IPS DF 4.7 (cell line): Measurements from ENCODE around the gene BMAL1.
A peak's percentile ranks its signal among the peaks of the same experiment; 100 is the strongest.

Source experiments
- DNase-seq: peaks from one replicate; pipeline ENCODE4 v3.0.0-alpha.2; 2013; ENCODE audit warnings: low spot score; ENCODE audit errors: extremely low read depth

Gene BMAL1

DNA sequence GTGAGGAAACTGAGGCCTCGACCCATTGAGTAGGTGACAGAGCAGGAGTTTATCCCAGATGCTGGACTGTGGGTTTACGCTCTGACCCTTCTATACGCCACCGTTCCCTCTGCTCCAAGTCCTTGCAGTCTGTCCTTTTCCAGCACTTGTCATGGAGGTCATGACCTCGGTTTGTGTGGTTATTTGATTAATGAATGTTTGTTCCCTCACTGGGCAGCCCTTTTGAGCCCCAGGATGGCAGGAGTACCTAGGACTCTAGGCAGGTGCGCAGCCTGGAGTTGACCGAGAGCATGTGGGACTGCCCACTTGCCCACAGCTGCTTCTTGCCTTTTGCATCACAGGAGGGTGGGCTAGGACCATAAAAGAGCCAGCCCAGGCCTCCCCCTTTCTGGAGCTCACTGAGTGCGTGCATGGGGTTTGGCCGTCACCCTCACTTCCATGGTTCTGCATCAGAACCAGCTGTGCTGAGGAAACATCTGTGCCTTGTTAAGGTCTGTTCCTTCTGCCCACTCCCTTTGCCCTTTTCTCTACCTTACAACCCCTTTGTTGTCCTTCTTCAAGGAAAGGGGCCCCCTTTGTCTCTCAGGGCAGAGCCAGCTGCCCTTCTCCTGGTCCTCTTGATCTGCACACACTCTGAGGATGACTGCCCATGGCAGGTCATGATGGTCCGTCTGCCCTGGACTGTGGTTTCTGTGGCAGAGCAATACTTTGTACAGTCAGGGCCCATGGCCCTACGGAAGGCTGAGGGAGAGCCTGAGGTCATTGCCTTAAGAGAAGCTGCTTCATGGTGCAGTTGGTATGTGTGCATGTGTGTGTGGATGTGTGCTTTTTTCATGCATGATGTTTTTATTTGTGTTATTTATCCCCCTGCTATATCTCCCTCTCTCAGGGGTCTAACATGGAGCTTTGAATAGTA, 38.2 kb downstream of the BMAL1 start:
- no peak for DNase-seq

- no peak for DNase-seq
Observed at GRCh38 chr11:13316528-13316961, 39.0 kb downstream of the BMAL1 start.

DNA sequence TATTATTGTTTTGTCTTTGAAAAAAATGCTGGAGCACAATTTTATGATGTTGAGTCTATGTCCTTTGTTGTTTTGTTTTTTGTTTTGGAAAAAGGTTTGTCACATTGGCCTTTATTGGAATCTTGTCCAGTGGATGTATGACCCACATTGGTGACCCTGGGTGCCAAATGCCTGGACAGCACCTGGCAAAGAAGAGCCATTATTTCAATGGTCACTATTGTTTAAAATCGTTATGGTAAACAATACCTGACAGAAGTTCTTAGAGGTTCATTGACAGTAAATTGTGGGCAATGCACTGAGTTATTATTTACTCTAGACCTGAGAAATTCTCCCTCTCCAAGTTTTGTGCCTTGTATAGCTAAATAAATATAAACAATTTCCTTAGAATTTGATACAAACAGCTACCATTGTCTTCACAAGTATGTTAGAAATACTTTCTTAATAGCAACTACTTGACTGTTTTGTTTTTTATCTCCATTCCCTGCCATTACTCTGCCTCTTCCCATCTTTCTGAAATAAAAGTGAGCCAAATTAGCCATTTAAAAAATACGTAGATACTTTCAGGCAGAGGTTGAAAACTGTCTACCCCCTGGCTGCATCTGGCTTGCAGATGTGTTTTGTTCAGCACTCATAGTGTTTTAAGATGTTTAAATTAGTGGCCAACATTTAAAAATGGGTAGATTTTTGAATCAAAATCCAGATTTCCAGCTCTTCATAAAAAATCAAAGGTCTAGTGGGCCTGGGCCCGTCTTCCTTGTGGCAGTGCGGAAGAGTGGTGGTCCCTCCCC, 39.9 kb downstream of the BMAL1 start:
- no peak for DNase-seq

DNA sequence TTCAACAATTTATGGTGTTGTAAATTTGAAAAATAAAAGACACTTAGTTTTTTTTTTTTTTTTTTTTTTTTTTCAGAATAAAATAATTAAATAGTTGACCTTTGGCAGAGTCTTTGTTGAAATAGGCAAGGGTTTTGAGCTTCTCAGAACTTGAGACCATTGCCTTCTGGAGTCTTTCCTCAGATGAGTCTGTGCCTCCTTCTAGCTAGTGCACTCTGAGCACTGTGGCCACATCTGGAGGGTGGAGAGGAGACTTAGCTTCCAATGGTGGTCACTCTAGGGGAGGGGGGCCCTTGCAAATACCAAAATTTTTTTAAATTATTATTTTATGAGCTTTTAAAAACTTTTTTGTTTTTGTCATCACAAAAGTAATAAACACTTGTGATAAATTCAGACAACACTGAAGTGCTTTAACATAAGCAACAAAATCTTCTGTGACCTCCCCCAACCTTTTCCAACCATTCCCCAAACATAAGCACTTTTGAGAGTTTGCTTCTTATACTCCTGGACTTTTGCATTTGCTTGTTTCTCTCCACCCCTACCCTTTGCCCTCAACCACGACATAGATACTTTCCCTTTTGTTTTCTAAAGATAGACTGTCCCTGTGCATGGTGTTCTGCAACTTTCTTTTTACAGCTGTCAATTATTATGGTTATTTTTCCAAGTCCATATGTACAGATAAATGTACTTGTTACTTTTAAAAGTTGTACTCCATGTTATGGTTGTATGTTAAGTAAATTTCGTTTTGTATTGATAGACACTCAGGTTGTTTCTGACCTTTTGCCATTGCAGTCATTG, 41.1 kb downstream of the BMAL1 start:
- DNase-seq: no peak

DNA sequence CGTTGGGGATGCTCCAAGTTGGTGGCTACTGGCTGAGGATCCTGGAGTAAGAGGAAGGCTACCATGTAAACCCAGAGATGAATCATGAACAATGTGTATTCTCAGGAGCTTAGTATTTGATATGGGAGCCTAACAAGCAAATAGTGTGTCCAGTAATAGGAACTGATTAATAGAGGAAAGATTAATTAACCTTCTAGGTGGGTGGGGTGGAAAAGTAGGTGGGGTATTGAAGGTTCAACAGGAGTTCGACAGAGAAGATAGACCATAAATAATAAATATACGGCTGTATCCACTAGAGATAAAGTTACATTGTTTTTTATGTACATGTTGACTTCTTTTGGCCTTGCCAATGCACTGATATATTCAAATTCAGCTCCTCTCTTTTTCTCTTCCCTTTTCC, 43.1 kb downstream of the BMAL1 start:
- DNase-seq: no peak

GRCh38 chr11:13321431-13321830, 43.8 kb downstream of the BMAL1 start:
- DNase-seq: no peak

DNA sequence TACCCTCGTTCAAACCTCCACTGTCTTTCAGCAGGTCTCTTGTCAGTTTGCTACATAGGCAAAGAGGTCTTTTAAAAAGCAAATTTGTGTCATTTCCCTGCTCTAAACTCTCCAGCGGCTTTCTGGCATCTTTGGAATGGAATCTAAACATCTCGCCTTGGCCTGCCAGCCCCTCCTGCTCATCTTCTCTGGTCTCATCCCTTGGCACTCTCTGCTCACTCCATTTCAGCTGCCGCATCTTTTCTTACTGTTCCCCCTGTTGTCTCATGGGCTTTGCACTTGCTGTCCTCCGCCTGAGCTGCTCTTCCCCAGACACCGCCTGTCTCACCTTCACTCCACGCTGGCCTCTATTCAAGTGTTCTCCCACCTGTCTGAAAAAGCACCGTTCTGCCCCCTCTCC, 46.6 kb downstream of the BMAL1 start:
- no peak for DNase-seq

- no peak for DNase-seq
Observed at GRCh38 chr11:13324709-13325108, 47.1 kb downstream of the BMAL1 start.

DNA sequence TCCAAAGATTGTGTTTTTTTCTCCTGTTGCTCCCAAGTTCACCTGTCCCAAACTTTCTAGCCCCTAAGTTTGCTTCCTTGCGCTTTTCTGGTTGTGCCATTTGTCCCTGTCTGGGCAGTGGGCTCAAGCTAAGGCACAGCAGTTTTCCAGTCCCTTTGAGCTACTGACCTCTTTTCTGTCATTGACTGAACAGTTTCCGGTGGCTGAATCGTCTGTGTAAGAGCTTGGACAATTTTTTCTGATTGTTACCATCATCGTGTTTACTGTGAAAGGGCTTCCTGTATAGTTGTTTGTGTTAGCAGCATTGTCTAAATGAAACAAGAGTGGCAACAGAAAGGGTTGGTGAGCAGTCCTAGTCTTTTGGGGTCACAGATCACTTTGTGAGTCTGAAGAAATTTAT, 49.8 kb downstream of the BMAL1 start:
- DNase-seq: no peak

DNA sequence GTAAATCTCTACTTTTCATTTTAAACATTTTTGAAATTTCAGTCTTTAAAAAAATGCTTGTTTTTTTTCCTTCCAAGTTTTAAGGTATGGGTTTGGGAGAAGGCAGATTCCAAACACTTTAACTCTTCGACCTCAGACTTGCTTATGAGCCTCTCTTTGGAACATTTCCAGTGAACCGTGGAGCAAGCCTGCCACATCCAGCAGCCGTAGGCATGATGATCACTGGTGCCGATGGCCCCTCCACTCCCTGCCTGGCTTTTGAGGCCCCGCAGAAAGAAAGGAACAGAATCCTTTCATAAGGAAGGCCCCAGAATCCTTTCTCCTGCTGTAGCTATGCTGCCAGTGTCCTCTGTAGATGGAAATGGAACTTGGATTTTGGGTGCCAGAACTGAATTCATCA, 50.7 kb downstream of the BMAL1 start:
- DNase-seq: no peak

DNA sequence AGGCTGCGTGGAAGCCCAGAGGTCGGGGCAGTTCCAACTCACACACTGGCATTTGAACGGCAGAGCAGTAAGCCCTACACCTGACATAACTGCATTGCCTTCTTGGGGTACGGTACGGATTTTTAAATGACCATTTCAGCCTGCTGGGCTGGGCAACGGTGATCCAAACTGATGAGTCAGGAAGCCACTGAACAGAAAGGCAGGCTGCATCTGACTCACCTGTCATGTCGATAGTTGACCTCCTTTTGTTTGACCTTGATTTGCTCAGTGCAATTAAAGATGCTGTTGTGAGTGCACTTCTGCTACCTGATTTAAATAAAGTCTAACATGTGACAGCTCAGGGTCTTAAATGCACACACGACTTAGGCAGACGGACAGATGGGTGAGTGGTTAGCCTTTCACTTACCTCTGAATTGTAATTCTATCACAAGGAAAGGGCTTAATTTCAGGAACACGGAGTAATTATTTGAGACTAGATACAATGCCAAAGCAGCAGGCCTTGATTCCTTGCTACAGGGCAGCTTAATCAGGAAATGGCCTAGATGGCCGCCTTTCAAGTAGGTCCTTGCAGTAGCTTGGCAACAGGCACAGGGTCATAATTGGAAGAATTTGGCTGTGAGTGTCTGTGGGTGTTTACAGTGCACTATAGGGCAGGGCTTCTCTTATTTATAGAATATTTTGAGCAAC, 52.2 kb downstream of the BMAL1 start:
- no peak for DNase-seq

- no peak for DNase-seq
Observed at GRCh38 chr11:13332124-13332523, 54.5 kb downstream of the BMAL1 start.

DNA sequence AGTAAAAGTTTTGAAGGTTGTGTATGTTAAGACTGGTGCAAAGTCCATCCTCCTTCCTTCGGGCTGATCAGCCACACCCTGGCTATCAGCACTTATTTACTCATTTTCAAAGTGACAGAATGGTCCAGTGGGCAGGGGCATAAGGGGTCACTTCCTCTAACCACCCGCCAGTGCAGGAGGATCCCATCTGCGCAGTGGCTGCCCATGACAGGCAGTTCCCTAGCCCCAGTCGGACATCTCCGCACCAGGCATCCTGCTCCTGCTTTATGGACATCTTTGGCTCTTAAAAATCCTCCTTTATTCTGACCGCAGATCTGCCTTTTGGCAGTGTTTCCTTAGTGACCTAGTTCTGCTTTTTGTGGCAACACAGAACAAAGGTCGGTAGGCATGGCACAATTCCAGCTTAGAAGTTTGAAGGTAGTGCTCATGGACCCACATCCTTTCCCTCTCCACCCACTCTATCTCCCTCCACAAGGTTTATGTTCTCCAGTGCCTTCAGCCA, 55.9 kb downstream of the BMAL1 start:
- DNase-seq: no peak

DNA sequence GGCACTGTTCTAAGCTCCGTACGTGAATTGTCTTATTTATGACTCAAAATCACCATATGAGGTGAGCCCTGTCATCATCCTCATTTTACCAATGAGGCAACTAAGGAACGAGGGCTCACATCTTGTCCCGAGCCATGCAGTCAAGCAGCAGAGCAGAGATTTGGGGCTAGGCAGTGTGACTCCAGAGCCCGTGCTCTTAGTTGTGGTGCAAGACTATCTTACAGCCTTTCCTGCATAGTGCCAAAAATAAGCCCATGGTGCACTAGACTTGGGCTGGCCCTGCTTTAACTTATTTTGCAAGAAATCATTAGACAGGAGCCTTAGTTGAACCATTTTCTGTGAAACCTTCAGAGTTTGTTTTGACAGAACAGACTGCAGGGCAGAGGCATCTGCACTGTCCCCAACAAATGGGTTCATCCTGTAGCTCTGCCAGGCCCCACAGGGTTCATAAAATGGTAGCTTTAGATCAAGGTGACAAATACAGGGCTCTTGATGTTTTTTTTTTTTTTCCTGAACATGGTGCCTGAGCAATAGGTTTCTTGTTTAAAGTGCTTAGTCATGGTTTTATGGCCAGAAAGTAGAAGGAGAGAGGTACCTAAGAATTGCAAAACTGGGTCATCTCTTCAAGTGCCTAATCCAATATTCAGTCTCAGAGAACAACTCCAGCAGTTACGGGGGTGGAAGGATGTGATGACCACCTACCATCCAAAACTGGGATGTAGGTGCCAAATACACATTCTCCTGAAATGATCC, 56.6 kb downstream of the BMAL1 start:
- DNase-seq: no peak

DNA sequence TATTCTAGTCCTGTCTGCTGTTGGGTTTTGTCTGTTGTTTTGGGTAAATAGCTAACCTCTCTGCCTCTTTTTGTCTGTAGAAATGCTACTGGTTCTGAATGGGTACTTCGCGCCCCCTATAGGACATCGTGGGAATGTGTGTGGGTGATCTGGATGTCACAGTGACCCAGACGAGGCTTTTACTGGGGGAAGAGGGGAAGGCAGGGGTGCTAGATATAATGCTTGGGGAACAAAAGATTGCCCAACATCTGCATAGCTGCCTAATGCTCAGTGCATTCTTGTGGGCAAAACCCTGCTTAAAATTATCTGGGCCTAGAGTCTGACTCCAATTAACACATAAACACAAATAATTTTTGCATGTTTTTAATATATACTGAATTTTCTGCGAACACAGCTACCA, 57.7 kb downstream of the BMAL1 start:
- DNase-seq: peak; percentile 56

- DNase-seq: no peak
Observed at GRCh38 chr11:13336246-13336878, 58.8 kb downstream of the BMAL1 start.

DNA sequence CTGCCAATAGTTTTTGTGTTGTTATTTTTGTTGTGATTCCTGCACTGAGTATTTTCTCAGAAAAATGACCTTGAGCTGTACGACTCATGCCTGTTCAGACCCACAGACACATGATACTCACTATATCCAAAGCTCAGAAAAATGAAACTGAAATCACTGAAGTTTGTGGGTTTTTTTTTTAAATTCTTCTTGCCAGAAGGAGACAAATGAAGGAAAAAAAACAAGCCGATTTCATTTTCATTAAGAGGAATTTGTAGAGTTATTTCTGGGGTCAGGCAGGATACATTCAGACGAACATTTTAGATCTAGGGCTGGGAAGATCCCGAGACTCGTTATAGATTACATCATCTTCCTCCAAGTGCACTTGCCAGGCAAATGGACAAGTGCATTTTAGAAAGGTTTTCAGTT, 60.4 kb downstream of the BMAL1 start:
- no peak for DNase-seq

DNA sequence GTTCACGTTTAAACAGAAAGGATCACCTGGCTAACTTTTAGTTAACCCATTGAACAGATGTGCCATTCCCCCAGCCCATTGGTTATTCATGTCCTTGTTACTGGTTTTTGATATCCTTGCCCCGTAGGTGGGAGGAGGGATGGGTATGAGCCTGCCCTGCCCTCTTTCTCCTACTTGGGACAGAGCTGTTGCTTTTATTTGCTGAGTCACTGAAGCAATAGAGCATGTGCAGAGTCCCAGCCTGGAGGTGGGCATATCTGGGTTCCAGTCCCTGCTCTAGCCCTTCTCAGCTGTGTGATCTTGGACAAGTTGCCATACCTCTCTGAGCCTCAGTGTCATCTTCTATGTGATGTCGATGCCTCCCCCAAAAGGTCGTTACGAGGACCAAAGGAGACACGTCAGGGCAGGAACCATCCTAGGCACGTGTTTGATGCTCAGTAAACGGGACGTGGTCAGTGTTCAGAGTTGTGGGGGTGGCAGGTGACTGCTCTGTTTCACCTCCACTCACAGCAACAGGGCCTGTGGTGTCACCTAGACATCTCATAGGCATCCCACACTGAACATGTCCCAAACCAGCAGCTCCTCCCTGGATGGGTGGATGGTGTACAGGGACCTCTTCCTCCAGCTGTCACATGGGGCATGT, 61.0 kb downstream of the BMAL1 start:
- no peak for DNase-seq
